A549 treated with ZK216348 at 1 μM for 4 hours (cell line): Measurements from ENCODE around the gene BTBD18. TPM values are rescaled to one million over a fixed set of nuclear protein-coding genes. Genes with fewer than 3 reads are reported as not detected.

Experiments used
- total RNA-seq: library from RNA; stranded (reverse); fragments of 200-300 nt; extraction: Qiagen RNA extraction; gene quantifications from 5 replicates; pipeline ENCODE4 v1.2.3, GENCODE V29; 2022; ENCODE audit warnings: low read depth

BTBD18 gene
- total RNA-seq, result not detected in 5 replicates

GRCh38 chr11:57751676-57752253 lies at the start of gene BTBD18:
Gene BTBD18, minus strand, starts transcription at chr11:57751819. Its CDS starts 631 bp downstream, at chr11:57751188.

DNA sequence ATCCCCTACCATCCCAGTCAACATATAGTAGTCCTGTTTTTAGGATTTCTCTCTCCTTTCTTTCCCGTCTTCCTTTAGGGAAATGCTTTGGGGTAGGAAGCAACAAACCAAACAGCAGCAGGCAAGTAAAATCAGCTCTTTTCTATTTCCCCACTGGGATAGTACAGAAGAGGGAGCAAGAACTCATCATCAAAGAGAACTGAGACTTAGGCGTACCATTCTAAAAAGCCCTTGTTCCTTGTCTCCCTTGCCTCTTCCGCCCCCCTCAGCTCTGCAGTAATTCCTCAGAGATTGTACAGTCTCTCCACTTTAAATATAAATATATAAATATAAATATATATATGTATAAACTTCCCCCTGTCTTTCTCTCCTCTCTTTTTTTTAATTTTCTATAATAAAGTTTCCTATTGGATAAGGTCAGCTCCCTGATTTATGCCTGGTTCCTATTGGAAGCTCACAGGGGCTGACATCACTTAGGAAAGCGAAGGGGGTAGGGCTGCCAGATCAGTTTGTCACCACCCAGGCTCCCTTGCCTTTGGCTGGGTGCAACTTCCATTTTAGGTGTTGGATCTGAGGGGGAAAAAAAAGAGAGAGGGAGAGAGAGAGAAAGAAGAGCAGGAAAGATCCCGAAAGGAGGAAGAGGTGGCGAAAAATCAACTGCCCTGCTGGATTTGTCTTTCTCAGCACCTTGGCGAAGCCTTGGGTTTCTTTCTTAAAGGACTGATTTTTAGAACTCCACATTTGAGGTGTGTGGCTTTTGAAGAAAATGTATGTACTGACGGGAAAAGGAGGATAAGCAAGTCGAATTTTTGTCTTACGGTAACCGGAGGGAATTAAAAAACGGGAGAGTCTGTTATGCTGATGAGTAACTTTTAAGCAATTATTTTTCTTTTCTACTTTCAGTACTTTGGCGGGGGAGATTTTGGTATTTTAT lies 9.9 kb upstream of the BTBD18 start, which contains the start of gene CTNND1:
CTNND1 (plus strand) TSS at position 502 of the 934 bp plus-strand sequence. CDS start 29,677 bp downstream, outside the sequence.

DNA sequence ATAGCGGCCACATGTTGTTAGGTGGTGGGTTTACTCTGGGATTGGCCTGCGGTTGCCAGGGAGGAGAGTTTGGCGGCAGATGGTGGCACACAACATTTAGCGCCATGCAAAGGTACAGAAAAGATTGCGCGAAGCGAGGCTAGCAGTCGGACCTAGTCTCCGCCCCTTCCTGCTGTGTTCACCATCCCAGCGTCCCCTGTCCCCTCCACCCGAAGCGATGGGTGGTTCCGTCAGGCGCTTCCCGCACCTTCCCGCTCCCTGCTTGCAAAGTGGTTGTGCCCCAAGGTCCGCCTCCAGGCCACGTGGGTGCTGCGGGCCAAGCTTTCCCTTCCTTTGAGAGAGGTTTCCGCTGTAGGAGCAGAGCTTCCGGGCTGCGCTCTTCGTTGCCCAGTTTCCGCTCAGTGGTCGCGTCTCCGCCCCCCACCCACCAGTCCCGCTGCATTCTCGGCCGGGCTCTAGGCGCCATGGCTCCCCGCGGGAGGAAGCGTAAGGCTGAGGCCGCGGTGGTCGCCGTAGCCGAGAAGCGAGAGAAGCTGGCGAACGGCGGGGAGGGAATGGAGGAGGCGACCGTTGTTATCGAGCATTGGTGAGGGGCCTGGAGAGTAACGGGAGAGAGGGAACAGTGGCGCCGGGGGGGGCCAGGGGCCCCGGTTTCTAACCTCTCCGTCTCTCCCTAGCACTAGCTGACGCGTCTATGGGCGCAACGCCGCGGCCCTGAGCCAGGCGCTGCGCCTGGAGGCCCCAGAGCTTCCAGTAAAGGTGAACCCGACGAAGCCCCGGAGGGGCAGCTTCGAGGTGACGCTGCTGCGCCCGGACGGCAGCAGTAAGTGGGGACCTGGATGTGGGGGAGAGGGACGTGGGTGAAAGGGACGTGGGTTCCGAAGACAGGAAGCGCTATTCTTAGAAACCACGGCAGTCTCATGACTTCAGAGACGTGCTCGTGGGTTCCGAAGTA lies 10.2 kb downstream of the BTBD18 start, which contains the start of gene SELENOH:
SELENOH (plus strand) TSS at position 360 of the 955 bp plus-strand sequence; CDS start at position 465, 105 bp downstream.

DNA sequence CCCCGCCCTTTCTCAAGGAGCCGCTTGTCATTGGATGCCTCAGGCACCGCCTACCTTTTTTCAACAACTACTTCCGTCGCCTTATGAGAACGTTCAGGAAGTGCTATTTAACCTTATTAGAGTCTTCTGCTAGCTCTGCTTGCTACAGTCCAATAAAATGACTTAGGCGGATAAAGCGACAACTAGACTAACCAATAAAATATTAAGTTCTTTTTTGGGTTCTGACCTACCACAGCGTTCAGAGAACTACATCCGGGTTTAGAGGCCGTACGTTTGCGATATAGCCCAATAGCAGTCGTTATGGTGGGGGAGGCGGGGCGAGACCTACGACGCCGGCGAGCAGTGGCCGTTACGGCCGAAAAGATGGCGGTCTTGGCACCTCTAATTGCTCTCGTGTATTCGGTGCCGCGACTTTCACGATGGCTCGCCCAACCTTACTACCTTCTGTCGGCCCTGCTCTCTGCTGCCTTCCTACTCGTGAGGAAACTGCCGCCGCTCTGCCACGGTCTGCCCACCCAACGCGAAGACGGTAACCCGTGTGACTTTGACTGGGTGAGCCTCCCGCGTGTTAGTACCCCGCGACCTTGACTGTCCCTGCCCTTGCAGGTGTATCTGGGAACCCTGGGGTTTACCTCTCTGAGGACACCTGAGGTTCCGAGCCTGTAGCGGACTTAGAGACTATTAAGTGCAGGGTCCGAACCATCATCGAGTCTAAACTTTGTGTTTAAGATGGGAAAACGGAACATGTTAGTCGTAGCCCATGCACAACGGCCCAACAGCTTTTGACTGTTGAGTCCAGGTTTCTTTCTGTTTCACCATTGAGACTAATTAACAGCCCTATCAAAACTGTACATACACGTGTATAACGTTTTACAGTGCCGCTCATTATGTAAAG lies 39.1 kb downstream of the BTBD18 start, which contains the start of gene TMX2:
TMX2 (plus strand) TSS at position 338 of the 895 bp plus-strand sequence; CDS start at position 364, 26 bp downstream.

DNA sequence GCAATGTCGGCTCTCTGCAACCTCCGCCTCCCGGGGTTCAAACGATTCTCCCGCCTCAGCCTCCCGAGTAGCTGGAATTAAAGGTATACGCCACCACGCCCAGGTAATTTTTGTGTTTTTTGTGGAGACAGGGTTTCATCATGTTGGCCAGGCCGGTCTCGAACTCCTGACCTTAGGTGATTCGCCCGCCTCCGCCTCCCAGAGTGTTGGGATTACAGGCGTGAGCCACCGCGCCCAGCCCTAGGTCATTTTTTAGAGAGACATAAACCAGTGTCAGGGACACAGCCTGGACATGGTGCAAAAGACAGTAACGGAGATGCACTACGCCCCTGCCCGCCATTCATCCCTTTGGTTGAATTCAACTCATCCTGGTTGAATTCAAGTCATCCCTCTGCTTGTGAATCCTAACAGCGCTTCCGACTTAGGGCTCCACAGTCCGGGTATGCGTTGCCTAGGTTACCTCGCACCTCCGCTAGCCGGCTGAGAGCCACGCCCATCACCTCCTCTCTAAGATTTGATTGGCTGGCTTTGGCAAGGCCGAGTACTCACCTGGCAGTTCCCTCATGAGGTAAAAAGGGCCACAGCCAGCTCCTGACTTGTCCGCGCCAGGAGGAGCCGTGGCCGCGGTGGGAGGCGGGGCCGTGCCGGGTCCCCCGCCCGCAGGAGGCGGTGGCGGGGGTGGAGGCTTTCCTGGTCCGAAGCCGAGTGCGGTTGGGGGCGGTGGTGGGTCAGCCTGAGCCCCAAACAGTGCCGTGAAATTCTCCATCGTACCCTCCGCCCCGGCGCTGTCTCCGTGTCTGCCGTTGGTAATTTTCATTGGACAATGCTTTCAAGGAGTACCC lies 40.0 kb downstream of the BTBD18 start, which contains the start of gene MED19:
MED19 (minus strand) TSS at position 802 of the 842 bp plus-strand sequence; CDS start at position 766, 36 bp downstream.

Other genes with a start within 250 kb of the BTBD18 start
- gene SLC43A1, start 236.1 kb downstream of the BTBD18 start, total RNA-seq, result 2.1 to 3.7 TPM (median 2.9 TPM) in 5 replicates
- 147 to 188 TPM (median 152 TPM) in 5 replicates for gene TIMM10, start 221.1 kb downstream of the BTBD18 start, total RNA-seq
- gene SMTNL1, start 214.2 kb downstream of the BTBD18 start, total RNA-seq, result not detected in 5 replicates
- 31.1 to 38.6 TPM (median 35.6 TPM) in 5 replicates for gene UBE2L6, start 184.1 kb downstream of the BTBD18 start, total RNA-seq
- gene SERPING1, start 154.1 kb downstream of the BTBD18 start, total RNA-seq, result 0.21 to 0.85 TPM (median 0.42 TPM) in 5 replicates
- 0.27 to 0.62 TPM (median 0.33 TPM) in 5 replicates for gene YPEL4, start 101.9 kb downstream of the BTBD18 start, total RNA-seq
- gene CLP1, start 94.1 kb downstream of the BTBD18 start, total RNA-seq, result 27.6 to 32.1 TPM (median 28.8 TPM) in 5 replicates
- 69.4 to 79.6 TPM (median 72.6 TPM) in 5 replicates for gene ZDHHC5, start 83.7 kb downstream of the BTBD18 start, total RNA-seq
- gene MED19, start 39.6 kb downstream of the BTBD18 start, total RNA-seq, result 27.6 to 35.8 TPM (median 33.7 TPM) in 5 replicates
- gene TMX2, start 39.2 kb downstream of the BTBD18 start, total RNA-seq, result 144 to 167 TPM (median 149 TPM) in 5 replicates
- 87.5 to 157 TPM (median 137 TPM) in 5 replicates for gene SELENOH, start 10.3 kb downstream of the BTBD18 start, total RNA-seq
- 56.2 to 73.7 TPM (median 65.9 TPM) in 5 replicates for gene CTNND1, start 10.0 kb upstream of the BTBD18 start, total RNA-seq